ENCODE measurements around the gene PSAP.

- TF ChIP-seq CTCF (conservative IDR thresholded peaks at IDR 0.05; ENCODE audit: low read depth, low read length), result no peak
- TF ChIP-seq EZH2 (IDR thresholded peaks at IDR 0.05; ENCODE audit: borderline replicate concordance, low read depth, low read length, poor library complexity, severe bottlenecking), result no peak
Observed at GRCh38 chr10:71811351-71811750, 39.7 kb downstream of the PSAP start.
